A673 (cell line): Measurements from ENCODE around the gene IGSF22.

Source experiments
- CTCF ChIP-seq: fragments of 300-800, 200-600 bp; sonication (generic); conservative IDR thresholded peaks from 2 replicates; pipeline ENCODE4 v1.5.1; 2017; ENCODE audit warnings: low read depth, mild to moderate bottlenecking, antibody characterized with exemption, low read length, moderate library complexity, mixed read lengths
- EZH2 ChIP-seq: fragments of 200-600 bp; sonication (generic); IDR thresholded peaks from 2 replicates; pipeline ENCODE4 v1.6.1; 2017; ENCODE audit warnings: borderline replicate concordance, low read depth, mild to moderate bottlenecking, mixed read lengths, antibody characterized with exemption, low read length; ENCODE audit not compliant: poor library complexity, severe bottlenecking

GRCh38 chr11:18671246-18671645, 54.7 kb downstream of the IGSF22 start:
- TF ChIP-seq CTCF = no peak
- no peak for TF ChIP-seq EZH2
